AG04450 (cell line): ENCODE data around the gene EXOC3L4. TPM values are rescaled to one million over a fixed set of nuclear protein-coding genes. Genes with fewer than 3 reads are reported as not detected.

Experiments
- CTCF ChIA-PET: fragments of 300-600, 350-600 bp; formaldehyde crosslinking; extraction: SDS; loops from one replicate; lab custom pipeline; 2022; ENCODE audit warnings: antibody characterized with exemption, inconsistent platforms; lab: Charles Lee
- POLR2A ChIA-PET: fragments of 350-600 bp; formaldehyde crosslinking; extraction: SDS; loops from one replicate; lab custom pipeline; 2021; ENCODE audit warnings: antibody characterized with exemption, inconsistent platforms; lab: Yijun Ruan, JAX
- DNase-seq: peaks from one replicate; pipeline ENCODE4 v3.0.0-alpha.2; 2011; ENCODE audit warnings: low read depth, low spot score
- H3K27ac ChIP-seq: one replicate; pipeline ENCODE4 v1.5.1; 2012; ENCODE audit warnings: low read depth, low read length, control low read depth
- H3K27me3 ChIP-seq: one replicate; pipeline ENCODE4 v1.6.0; 2012; ENCODE audit warnings: low read length; ENCODE audit not compliant: control insufficient read depth, insufficient read depth
- H3K4me3 ChIP-seq: 2 replicates; pipeline ENCODE4 v1.5.1; 2011; ENCODE audit warnings: mild to moderate bottlenecking, low read depth, low read length, control low read depth
- H3K9me3 ChIP-seq: 2 replicates; pipeline ENCODE4 v1.5.1; 2012; ENCODE audit warnings: low read length; ENCODE audit not compliant: control insufficient read depth, insufficient read depth
- polyA plus RNA-seq: library from polyadenylated mRNA; depleted of rRNA; stranded (reverse); fragments of >200 nt; gene quantifications from 2 replicates; pipeline ENCODE4 v1.2.3, GENCODE V29; 2011
- TF ChIP-seq, protein P1 (sequence below): IDR thresholded peaks from 2 replicates; pipeline ENCODE4 v1.5.1; 2011; ENCODE audit warnings: low read depth, low read length, control low read depth, inconsistent platforms

Gene EXOC3L4
- polyA plus RNA-seq, 1 experiment, result not detected

- TF ChIP-seq, protein P1, sequence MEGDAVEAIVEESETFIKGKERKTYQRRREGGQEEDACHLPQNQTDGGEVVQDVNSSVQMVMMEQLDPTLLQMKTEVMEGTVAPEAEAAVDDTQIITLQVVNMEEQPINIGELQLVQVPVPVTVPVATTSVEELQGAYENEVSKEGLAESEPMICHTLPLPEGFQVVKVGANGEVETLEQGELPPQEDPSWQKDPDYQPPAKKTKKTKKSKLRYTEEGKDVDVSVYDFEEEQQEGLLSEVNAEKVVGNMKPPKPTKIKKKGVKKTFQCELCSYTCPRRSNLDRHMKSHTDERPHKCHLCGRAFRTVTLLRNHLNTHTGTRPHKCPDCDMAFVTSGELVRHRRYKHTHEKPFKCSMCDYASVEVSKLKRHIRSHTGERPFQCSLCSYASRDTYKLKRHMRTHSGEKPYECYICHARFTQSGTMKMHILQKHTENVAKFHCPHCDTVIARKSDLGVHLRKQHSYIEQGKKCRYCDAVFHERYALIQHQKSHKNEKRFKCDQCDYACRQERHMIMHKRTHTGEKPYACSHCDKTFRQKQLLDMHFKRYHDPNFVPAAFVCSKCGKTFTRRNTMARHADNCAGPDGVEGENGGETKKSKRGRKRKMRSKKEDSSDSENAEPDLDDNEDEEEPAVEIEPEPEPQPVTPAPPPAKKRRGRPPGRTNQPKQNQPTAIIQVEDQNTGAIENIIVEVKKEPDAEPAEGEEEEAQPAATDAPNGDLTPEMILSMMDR, result no peak
- Histone ChIP-seq H3K9me3 (no peaks in the 10 kb centered on the region; the same call in 1 of the 2 replicates), H3K4me3 (no peak overlapping the region), H3K27ac (no peak overlapping the region), H3K27me3 (no peaks in the 10 kb centered on the region)
- CTCF ChIA-PET, result interaction anchor here (0.6 to 2.9 kb wide), 3 partner anchors 9 to 157 kb away, joined by 3 to 18 read pairs (median 8); no protein-coding TSS in a partner anchor
- DNase-seq, result no peak
- POLR2A ChIA-PET, result no interaction called here
Observed at GRCh38 chr14:103135333-103136260, 41.1 kb downstream of the EXOC3L4 start.

- TF ChIP-seq, protein P1, result no peak
- ChIA-PET CTCF (interaction anchor here (1.0 to 2.9 kb wide), 3 partner anchors 10 to 31 kb away, joined by 6 to 18 read pairs (median 8); no protein-coding TSS in a partner anchor), POLR2A (no interaction called here)
- H3K27me3 ChIP-seq, result no peaks in the 10 kb centered on the region
- no peak overlapping the region for H3K4me3 ChIP-seq
- no peaks in the 10 kb centered on the region; the same call in 1 of the 2 replicates for H3K9me3 ChIP-seq
- no peak for DNase-seq
- peak overlapping the region; percentile 52 for H3K27ac ChIP-seq
Observed at GRCh38 chr14:103136388-103137271, 42.1 kb downstream of the EXOC3L4 start.

- Histone ChIP-seq H3K4me3 (no peak overlapping the region), H3K9me3 (no peaks in the 10 kb centered on the region; the same call in 1 of the 2 replicates), H3K27me3 (peaks cover 7% of the 10 kb centered on the region), H3K27ac (no peak overlapping the region)
- POLR2A ChIA-PET, result no interaction called here
- TF ChIP-seq, protein P1, result no peak
- DNase-seq, result no peak
- CTCF ChIA-PET, result interaction anchor here (0.6 to 1.0 kb wide), 2 partner anchors 32 to 425 kb away, joined by 6 to 13 read pairs; no protein-coding TSS in a partner anchor
Observed at GRCh38 chr14:103137689-103138300, 43.3 kb downstream of the EXOC3L4 start.

DNA sequence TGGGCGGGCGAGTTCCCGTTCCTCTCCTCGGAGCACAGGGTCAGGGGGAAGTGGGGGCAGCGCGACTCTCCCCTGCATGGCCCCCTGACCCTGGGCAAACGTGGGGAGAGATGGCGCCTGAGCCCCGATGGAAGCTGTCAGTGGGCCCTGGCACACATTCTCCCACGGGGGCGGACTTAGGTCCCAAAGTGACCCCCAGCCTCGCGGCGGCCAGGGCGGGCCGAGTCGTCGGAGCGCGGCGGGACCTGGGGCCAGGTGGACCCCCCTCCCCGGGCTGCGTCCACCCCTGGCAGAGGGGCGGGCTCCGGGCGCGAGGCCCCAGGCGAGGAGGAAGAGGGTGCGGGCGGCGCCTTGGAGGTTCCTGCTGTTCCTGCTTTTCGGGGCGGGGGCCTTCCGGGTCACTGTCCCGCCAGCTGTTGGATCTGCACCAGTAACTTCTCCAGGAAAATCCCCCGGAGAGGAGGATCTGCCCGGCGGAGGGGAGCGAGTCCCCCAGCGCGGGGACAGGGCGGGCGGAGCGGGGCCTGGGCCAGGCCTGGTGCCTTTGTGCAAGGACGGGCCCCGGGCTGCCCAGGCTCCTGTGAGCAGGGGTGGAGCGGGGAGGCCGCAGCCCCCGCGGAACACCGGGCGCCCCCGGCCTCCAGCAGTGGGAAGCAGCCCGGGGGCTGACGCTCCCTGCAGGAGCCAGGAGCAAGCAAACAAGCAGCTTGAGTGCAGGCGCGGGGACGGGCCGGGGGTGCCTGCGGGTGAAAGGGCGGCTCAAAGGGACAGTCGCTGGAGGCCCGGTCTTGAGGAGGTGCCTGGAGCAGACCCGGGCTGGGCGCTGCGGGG lies 44.0 kb downstream of the EXOC3L4 start:
- Histone ChIP-seq H3K27me3 (peaks cover 11% of the 10 kb centered on the region), H3K27ac (no peak overlapping the region), H3K9me3 (no peaks in the 10 kb centered on the region; the same call in 1 of the 2 replicates), H3K4me3 (no peak overlapping the region)
- DNase-seq, result no peak
- ChIA-PET CTCF (interaction anchor here (2.8 kb wide), 1 partner anchor 34 kb away, joined by 8 read pairs; no protein-coding TSS in a partner anchor), POLR2A (no interaction called here)
- TF ChIP-seq, protein P1, result no peak
